Fibroblast of gingiva (primary cell): Measurements from ENCODE around the gene PPP2R5B.

Experiments used
- DNase-seq: peaks from one replicate; pipeline ENCODE4 v3.0.0-alpha.2; 2011; ENCODE audit warnings: low read depth

The PPP2R5B gene

GRCh38 chr11:64908766-64909165, 15.7 kb upstream of the PPP2R5B start:
- no peak for DNase-seq

- no peak for DNase-seq
Observed at GRCh38 chr11:64909653-64910343, 14.7 kb upstream of the PPP2R5B start.

GRCh38 chr11:64910451-64911093, 13.9 kb upstream of the PPP2R5B start:
- DNase-seq: no peak

- no peak for DNase-seq
Observed at GRCh38 chr11:64911142-64911541, 13.3 kb upstream of the PPP2R5B start.

- DNase-seq: no peak
Observed at GRCh38 chr11:64911689-64912088, 12.8 kb upstream of the PPP2R5B start.

GRCh38 chr11:64913171-64913727, 11.2 kb upstream of the PPP2R5B start:
- DNase-seq: no peak

- DNase-seq: no peak
Observed at GRCh38 chr11:64914123-64914522, 10.4 kb upstream of the PPP2R5B start.

GRCh38 chr11:64915376-64915887, 9.1 kb upstream of the PPP2R5B start:
- no peak for DNase-seq

- peak; percentile 56 for DNase-seq
Observed at GRCh38 chr11:64916040-64916774, 8.3 kb upstream of the PPP2R5B start.

GRCh38 chr11:64916775-64917662, 7.5 kb upstream of the PPP2R5B start, which contains the start of gene ATG2A:
ATG2A (minus strand) TSS chr11:64917209; CDS start chr11:64917135, 74 bp downstream.
- peak; percentile 99 for DNase-seq

- DNase-seq: no peak
Observed at GRCh38 chr11:64917663-64917995, 6.9 kb upstream of the PPP2R5B start.

GRCh38 chr11:64918017-64918416, 6.5 kb upstream of the PPP2R5B start:
- peak; percentile 72 for DNase-seq

- DNase-seq: no peak
Observed at GRCh38 chr11:64919627-64920026, 4.9 kb upstream of the PPP2R5B start.

- DNase-seq: no peak
Observed at GRCh38 chr11:64920124-64920523, 4.4 kb upstream of the PPP2R5B start.

GRCh38 chr11:64921384-64921783, 3.1 kb upstream of the PPP2R5B start:
- DNase-seq: no peak

- DNase-seq: no peak
Observed at GRCh38 chr11:64923151-64923661, 1.3 kb upstream of the PPP2R5B start.

- DNase-seq: no peak
Observed at GRCh38 chr11:64924910-64925284, 408 bp downstream of the PPP2R5B start.

- no peak for DNase-seq
Observed at GRCh38 chr11:64925536-64926436, 1.3 kb downstream of the PPP2R5B start.

- DNase-seq: no peak
Observed at GRCh38 chr11:64926689-64927088, 2.2 kb downstream of the PPP2R5B start.

GRCh38 chr11:64928957-64929356, 4.5 kb downstream of the PPP2R5B start:
- DNase-seq: no peak
